H1 (cell line): Measurements from ENCODE around the gene OR5AU1.
"Not testable (repeated sequence)": the region's sequence is repeated elsewhere in the genome, so short reads cannot be mapped to it uniquely, and the experiment has no call there.

Source experiments
- POLR2A ChIP-seq, 2 experiments: IDR thresholded peaks; 1 replicate in 1 of 2; 2 replicates in 1 of 2; pipeline ENCODE4 v1.6.1; 2011; ENCODE audit warnings: low read depth in 2 of 2, low read length in 2 of 2, mild to moderate bottlenecking in 2 of 2; ENCODE audit errors: control extremely low read depth in 1 of 2
- TF ChIP-seq, protein P1 (sequence below), 3 experiments: IDR thresholded peaks; 1 replicate in 2 of 3; 2 replicates in 1 of 3; pipeline versions ENCODE4 v1.5.1 to v1.6.1; 2011; ENCODE audit warnings: low read length in 3 of 3, mild to moderate bottlenecking in 3 of 3, inconsistent platforms in 2 of 3, low read depth in 1 of 3, moderate library complexity in 1 of 3; ENCODE audit not compliant: insufficient read depth in 1 of 3; ENCODE audit errors: control extremely low read depth in 1 of 3
- TF ChIP-seq, protein P2 (sequence below): IDR thresholded peaks from 2 replicates; pipeline ENCODE4 v1.6.1; 2012; ENCODE audit warnings: inconsistent platforms
- TF ChIP-seq, protein P3 (sequence below): IDR thresholded peaks from 2 replicates; pipeline ENCODE4 v1.6.1; 2011; ENCODE audit warnings: low read depth, mild to moderate bottlenecking, low read length; ENCODE audit not compliant: insufficient read depth

DNA sequence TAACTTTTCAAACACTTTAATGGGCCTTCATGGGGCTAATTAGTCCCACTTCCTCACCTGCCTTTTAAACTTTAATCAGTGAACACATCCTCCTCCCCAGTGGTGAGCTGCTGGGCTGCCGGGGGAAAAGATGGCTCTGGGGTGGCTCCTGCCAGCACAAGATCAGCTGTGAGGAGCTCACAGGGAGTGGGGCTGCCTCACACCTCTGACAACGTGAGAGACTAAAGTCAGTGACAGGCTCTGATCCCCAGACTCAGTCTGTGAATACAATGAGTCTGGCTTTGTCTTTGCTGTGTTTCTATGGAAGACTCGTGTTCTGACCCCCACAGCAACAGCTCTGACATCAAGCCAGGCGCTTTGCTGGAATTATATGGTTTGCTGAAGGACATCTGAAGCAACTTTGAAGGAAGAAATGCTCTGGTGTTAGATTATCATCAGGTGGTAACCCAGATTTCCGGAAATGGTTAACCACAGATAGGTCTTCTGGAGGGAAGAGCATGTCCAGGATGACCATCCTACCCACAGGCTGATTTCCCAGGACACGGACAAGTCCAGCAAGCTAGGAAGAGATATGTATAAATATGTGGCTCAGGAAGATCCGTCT, 9.2 kb upstream of the OR5AU1 start:
- TF ChIP-seq, protein P1, sequence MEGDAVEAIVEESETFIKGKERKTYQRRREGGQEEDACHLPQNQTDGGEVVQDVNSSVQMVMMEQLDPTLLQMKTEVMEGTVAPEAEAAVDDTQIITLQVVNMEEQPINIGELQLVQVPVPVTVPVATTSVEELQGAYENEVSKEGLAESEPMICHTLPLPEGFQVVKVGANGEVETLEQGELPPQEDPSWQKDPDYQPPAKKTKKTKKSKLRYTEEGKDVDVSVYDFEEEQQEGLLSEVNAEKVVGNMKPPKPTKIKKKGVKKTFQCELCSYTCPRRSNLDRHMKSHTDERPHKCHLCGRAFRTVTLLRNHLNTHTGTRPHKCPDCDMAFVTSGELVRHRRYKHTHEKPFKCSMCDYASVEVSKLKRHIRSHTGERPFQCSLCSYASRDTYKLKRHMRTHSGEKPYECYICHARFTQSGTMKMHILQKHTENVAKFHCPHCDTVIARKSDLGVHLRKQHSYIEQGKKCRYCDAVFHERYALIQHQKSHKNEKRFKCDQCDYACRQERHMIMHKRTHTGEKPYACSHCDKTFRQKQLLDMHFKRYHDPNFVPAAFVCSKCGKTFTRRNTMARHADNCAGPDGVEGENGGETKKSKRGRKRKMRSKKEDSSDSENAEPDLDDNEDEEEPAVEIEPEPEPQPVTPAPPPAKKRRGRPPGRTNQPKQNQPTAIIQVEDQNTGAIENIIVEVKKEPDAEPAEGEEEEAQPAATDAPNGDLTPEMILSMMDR (IDR thresholded peaks at IDR 0.05; ENCODE audit: control extremely low read depth in 1 of 3, insufficient read depth in 1 of 3, low read depth in 1 of 3, low read length in 3 of 3), result not testable (repeated sequence)
- not testable (repeated sequence) for TF ChIP-seq POLR2A (IDR thresholded peaks at IDR 0.05; ENCODE audit: control extremely low read depth in 1 of 2, low read depth in 2 of 2, low read length in 2 of 2)
- TF ChIP-seq, protein P2, sequence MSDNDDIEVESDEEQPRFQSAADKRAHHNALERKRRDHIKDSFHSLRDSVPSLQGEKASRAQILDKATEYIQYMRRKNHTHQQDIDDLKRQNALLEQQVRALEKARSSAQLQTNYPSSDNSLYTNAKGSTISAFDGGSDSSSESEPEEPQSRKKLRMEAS, result not testable (repeated sequence)
- TF ChIP-seq, protein P3, sequence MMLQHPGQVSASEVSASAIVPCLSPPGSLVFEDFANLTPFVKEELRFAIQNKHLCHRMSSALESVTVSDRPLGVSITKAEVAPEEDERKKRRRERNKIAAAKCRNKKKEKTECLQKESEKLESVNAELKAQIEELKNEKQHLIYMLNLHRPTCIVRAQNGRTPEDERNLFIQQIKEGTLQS, result not testable (repeated sequence)
